Neural cell (in vitro differentiated cells): Measurements from ENCODE around the gene BMPR2.
"Not testable (repeated sequence)": the region's sequence is repeated elsewhere in the genome, so short reads cannot be mapped to it uniquely, and the experiment has no call there.

Experiments
- EP300 ChIP-seq: fragments of 450-650 bp; conservative IDR thresholded peaks from 2 replicates; pipeline ENCODE4 v1.6.1; 2014; ENCODE audit warnings: antibody characterized with exemption, mild to moderate bottlenecking, moderate library complexity; ENCODE audit not compliant: poor library complexity, severe bottlenecking
- EZH2 ChIP-seq: fragments of 200-600, 300-800 bp; shearing (Covaris generic), sonication (generic); IDR thresholded peaks from 2 replicates; pipeline ENCODE4 v1.6.1; 2014; ENCODE audit warnings: antibody characterized with exemption, low read length, borderline replicate concordance, mild to moderate bottlenecking; ENCODE audit not compliant: insufficient read depth, poor library complexity, severe bottlenecking
- MXI1 ChIP-seq: fragments of 450-650 bp; conservative IDR thresholded peaks from 2 replicates; pipeline ENCODE4 v1.6.1; 2014; ENCODE audit warnings: antibody characterized with exemption, mild to moderate bottlenecking; ENCODE audit not compliant: poor library complexity, severe bottlenecking
- POLR2AphosphoS5 ChIP-seq: IDR thresholded peaks from 2 replicates; pipeline ENCODE4 v1.6.1; 2012
- SMC3 ChIP-seq: fragments of 450-650 bp; conservative IDR thresholded peaks from 2 replicates; pipeline ENCODE4 v1.6.1; 2014; ENCODE audit warnings: antibody characterized with exemption, mild to moderate bottlenecking, moderate library complexity; ENCODE audit not compliant: poor library complexity
- TAF1 ChIP-seq: IDR thresholded peaks from 2 replicates; pipeline ENCODE4 v1.6.1; 2012; ENCODE audit warnings: low read depth
- TF ChIP-seq, protein P1 (sequence below): fragments of 450-650 bp; IDR thresholded peaks from 2 replicates; pipeline ENCODE4 v1.5.1; 2014; ENCODE audit warnings: antibody characterized with exemption, mild to moderate bottlenecking, moderate library complexity; ENCODE audit not compliant: poor library complexity, severe bottlenecking

GRCh38 chr2:202582846-202583245 is 206.7 kb downstream of the BMPR2 start:
- TF ChIP-seq, protein P1, sequence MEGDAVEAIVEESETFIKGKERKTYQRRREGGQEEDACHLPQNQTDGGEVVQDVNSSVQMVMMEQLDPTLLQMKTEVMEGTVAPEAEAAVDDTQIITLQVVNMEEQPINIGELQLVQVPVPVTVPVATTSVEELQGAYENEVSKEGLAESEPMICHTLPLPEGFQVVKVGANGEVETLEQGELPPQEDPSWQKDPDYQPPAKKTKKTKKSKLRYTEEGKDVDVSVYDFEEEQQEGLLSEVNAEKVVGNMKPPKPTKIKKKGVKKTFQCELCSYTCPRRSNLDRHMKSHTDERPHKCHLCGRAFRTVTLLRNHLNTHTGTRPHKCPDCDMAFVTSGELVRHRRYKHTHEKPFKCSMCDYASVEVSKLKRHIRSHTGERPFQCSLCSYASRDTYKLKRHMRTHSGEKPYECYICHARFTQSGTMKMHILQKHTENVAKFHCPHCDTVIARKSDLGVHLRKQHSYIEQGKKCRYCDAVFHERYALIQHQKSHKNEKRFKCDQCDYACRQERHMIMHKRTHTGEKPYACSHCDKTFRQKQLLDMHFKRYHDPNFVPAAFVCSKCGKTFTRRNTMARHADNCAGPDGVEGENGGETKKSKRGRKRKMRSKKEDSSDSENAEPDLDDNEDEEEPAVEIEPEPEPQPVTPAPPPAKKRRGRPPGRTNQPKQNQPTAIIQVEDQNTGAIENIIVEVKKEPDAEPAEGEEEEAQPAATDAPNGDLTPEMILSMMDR: not testable (repeated sequence)
- not testable (repeated sequence) for TF ChIP-seq EZH2, TAF1, SMC3, POLR2AphosphoS5, EP300, MXI1
